ENCODE results near the gene MRPL20. TPM values are rescaled to one million over a fixed set of nuclear protein-coding genes. Genes with fewer than 3 reads are reported as not detected.
"Not testable (repeated sequence)": the region's sequence is repeated elsewhere in the genome, so short reads cannot be mapped to it uniquely, and the experiment has no call there.

MRPL20 gene
- polyA plus RNA-seq, 1 donor, result 111 TPM

DNA sequence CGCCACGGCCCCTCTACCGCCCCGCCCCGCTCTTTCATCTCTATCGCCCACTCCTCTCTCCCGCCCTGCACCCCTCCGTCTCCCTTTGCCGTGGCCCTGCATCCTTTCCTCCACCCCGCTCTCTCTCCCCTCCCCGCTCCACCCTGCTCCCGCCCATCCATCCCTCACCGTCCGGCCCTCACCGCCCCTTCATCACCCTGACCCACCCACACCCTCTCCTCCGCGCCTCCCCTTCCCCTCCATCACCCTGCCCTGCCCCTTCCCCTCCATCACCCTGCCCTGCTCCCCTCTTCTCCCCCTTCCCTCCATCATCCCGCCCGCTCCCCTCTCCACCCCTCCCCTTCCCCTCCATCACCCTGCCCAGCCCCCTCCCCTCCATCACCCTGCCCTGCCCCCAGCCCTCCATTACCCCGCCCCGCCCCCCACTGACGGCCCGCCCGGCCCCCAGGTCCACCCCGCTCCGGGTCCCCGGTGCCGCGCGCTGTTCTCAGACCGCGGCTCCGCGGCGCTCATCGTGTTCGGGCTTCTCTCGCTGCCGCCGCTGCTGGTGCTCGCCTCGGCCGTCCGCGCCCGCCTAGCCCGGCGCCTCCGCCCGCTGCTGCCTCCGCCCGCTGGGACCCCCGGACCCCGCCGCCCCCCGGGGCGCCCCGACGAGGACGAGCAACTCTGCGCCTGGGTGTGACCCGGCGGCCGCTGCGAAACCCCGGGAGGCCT is 20.2 kb upstream of the MRPL20 start:
- no peak for DNase-seq

DNA sequence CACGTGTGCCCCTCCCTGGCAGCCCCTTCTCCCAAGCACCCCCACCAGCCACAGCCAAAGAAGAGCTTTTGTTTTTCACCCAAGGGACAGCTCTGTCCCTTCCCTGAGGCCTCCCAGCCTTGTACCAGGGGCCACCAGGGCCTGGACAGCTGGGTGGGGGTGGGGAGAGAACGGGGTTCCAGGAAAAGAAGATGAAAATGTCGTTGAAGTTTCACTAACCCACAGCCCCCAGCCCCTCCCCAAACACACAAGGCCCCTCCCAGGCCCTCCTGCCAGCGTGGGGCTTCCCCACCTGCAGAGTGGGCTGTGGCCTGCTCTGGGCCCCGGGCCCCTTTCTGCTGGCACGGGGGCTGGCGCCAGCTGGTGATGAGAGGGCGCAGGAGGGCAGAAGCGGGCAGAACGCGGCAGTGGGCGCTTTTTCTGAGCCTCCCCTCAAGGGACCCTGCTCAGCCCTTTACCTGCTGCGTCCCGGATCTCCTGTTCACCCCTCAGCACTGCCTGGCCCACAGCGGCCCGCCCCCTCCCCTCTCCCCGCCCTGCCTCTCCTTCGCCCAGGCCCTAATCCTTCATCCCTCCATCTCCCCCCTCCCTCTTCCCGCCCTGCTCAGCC is 19.5 kb upstream of the MRPL20 start:
- DNase-seq, result no peak

DNA sequence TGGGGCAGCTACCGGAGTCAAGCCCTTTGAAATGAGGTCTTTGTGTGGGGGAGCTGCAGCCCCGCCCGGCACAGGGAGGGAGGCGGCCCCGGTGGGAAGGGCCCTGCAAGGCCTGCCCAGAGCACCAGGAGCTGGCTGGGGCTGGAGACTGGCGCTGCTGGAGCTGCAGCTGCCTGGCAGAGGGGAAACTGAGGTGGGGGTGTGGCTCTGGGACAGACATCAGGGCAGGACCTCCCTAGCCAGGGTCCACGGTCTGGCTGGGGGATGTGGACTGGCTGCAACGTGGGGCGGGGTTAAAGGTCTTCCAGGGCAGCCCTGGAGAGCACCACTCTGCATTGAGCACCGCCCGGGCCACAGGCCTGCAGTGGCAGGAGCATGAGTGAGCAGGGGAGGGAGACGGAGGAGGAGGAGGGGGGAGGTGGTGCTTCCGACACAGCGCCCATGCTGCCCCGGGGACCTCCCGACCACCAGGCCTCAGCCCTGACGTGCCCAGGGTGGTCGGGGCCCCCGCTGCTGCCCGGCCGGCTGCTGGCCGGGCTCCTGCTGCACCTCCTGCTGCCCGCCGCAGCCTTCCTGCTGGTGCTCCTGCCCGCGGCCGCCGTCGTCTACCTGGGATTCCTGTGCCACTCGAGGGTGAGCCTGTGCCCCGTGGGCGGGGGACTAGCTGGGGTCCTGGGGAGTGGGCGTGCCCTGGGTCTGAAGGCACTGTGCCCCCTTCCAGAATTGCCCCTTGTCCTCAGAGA is 18.8 kb upstream of the MRPL20 start:
- DNase-seq, result no peak

DNA sequence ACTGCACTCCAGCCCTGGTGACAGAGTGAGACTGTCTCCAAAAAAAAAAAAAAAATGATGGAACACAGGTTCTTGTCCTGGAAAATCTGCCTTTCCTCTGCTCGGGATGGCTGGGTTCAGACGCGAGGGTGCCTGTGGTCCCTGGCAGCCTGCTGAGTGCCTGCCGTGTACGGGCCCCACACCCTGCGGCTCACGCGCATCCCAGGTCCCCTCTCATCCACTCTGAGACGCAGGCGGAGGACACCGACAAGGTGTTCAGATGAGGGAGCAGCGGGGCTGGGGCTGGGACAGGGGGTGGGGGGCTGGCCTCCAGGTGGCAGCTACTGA is 18.3 kb upstream of the MRPL20 start:
- DNase-seq, result no peak

DNA sequence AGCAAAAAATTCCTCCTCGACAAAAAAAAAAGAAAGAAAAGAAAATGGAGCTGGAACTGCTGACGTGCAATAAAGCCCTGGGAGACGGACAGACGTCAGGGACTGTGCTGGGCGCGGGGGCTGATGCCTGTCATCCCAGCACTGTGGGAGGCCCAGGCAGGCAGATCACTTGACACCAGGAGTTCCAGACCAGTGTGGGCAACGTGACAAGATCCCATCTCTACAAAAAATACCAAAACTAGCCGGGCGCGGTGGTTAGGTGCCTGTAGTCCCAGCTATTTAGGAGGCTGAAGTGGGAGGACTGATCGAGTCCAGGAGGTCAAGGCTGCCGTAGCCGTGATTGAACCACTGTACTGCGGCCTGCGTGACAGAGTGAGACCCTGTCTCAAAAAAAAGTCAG is 17.6 kb upstream of the MRPL20 start:
- no peak for DNase-seq

DNA sequence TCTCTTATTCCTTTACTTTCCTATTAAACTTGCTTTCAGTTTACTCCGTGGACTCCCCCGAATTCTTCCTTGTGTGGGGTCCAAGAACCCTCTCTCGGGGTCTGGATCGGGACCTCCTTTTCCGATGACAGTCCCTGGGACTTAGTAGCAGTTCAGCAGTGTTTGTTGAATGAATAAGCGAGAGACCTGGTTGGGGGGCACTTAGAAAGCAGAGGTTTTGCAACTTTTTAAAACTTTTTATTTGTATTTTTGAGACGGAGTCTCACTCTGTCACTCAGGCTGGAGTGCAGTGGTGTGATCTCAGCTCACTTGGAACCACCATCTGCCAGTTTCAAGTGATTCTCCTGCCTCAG is 16.1 kb upstream of the MRPL20 start:
- no peak for DNase-seq

DNA sequence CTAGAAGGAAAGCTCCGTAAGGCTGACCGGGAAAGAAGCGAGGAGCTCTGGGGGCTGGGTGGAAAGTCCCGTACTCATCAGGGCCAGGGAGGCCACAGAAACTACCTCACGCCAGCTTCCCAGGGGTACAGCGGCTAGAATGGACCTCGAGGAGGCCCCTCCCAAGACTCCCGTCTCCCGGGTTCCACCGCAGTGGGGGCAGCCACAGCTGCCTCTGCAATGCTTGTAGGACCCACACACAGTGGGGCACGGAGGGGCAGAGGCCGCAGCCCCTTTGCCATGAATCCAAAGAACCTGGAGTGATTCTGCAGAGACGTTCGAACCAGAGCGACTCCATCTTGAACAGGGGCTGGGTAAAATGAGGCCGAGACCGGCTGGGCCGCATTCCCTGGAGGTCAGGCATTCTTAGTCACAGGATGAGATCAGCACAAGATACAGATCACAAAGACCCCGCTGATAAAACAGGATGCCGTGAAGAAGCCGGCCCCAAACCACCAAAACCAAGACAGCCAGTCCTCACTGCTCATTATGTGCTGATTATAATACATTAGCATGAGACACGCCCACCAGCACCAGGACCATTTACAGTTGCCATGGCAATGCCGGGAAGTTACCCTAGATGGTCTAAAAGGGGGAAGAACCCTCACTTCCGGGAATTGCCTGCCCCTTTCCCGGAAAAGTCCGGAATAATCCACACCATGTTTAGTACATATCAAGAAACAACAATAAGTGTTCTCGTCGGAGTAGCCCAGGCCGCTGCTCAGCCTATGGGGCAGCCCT is 15.6 kb upstream of the MRPL20 start:
- DNase-seq, result no peak

DNA sequence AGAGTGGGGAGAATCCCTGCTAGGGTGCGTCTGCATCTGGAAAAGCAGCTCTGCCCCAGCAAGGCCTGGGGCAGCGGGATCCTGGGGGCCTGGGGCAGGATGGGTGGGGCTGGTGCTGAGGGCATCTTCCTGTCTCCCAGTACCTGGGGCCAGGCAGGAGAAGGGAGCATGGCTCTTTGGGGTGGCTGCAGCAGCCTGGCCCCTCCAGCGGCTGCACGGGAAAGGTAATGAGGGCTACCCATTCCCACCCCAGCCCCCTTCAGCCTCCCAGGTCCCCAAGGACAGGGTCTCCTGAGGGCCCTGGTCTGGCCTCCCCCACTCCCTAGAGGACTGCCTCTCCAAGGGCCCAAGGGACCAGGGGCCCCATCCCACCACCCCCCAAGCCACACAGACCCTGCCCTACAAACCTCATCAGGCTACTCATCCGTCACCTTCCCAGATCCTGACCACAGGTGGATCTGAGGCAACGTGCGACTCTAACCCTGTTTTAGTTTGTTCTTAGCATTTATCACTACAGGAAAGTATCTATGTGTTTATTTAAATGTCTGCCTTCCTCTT is 14.9 kb upstream of the MRPL20 start:
- no peak for DNase-seq

DNA sequence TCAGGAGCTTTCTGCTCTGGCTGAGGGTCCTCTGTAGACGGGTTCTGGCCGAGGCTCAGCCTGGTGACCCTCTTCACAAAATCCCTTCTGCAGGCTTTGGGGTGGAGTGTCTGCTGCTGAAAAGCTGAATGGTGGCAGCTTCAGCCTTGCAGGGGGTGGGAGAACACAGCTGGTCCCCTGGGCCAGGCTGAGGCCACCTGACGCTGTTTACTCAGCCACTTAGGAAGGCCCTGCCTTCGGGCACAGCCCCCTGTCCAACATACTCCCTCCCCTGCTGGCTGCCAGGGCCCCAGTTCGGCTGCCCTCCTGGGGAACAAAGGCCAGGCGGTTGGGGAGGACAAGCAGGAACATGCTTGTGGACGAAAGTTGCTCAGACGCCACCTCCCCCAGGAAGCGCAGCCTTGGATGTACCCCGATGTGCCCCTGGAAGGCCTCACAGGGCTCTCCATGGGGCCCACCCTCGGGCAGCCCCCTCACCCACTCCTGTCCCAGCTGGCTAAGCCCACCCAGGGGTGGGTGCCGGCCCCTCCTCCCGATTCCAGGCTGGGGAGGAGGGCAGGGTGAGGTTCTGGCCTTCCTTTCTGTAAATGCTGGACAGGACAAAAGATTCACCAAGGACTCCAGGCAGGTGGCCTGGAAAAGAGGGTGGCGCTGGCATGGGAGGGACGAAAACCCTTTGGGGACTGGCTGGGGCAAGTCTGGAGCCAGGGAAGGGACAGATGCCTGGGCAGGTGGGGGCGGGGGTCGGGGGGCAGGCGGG is 14.2 kb upstream of the MRPL20 start, which contains the start of gene ANKRD65:
ANKRD65 (minus strand) TSS at position 130 of the 760 bp plus-strand sequence. CDS start 271 bp downstream, outside the sequence.
- no peak for DNase-seq

DNA sequence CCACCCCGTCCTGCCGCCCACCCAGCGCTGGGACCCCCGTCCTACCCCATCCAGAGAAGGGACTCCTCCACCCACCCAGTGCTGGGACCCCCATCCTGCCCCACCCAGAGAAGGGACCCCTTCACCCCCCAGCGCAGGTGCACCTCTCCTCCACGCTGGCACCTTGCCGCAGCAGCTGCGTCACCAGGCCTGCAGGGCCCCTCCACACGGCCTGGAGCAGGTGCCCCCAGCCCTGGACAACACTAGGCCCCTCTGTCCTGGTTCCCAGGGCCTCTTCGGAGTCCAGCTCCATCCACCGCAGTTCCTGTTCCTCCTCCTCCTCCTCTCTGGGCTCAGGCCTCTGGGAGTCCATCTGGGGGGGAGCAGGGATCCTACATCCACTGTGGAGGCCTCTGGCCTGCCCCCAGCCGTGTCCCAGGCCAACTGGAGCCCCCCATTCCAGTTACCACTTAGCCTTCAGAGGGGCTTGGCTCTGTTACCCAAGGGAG is 13.6 kb upstream of the MRPL20 start:
- no peak for DNase-seq

DNA sequence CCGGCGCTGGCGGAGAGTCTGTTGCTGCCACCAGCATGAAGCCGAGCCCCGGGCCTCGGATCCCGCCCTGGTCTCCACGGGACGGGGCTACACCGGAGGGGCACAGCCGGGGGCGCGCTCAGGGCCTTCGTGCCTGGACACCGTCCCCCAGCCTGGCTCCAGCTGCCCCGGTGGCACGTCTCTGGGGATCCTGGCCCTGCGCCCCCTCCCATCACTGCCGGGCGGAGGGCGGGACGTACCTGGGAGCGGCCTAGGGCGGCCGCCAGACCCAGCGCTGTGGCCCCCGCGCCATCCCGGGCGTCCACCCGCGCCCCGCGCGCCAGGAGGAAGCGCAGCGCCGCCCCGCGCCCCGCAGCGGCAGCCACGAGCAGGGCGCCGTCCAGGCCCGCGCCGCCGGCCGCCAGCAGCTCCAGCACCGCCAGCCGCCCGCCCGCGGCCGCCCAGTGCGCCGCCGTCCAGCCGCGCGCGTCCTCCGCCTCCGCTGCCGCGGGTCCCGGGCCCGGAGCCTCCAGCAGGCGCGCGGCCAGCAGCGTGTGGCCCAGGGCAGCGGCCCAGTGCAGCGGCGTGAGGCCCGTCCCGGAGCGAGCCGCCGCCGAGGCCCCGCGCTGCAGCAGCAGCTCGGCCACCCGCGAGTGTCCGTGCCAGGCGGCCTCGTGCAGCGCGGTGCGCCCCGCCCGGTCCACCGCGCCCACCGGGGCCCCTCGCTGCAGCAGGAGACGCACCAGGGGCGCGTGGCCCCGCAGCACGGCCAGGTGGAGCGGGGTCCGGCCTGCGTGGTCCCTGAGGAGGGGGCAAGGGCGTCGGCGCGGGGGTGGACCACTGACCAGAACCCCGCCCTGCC is 12.9 kb upstream of the MRPL20 start:
- no peak for DNase-seq

DNA sequence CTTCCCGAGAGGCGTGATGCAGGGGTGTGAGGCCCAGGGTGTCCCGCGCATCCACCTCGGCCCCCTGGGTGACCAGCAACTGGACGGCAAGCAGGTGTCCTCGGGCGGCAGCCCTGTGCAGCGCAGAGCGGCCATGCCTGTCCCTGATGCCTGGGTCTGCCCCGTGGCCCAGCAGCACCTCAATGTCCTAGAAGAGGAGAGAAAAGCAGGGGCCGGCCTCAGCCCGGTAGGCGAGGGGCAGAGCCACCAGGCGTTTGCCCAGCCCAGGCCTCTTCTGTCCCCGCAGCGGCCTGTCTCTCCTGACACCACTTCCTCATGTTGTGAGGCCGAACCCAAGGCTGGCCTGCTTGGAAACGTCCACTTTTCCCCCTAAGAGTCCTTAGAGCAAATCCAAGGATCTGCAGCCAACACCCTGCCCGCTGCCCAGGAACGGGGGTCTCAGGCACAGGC is 12.3 kb upstream of the MRPL20 start:
- DNase-seq, result no peak

DNA sequence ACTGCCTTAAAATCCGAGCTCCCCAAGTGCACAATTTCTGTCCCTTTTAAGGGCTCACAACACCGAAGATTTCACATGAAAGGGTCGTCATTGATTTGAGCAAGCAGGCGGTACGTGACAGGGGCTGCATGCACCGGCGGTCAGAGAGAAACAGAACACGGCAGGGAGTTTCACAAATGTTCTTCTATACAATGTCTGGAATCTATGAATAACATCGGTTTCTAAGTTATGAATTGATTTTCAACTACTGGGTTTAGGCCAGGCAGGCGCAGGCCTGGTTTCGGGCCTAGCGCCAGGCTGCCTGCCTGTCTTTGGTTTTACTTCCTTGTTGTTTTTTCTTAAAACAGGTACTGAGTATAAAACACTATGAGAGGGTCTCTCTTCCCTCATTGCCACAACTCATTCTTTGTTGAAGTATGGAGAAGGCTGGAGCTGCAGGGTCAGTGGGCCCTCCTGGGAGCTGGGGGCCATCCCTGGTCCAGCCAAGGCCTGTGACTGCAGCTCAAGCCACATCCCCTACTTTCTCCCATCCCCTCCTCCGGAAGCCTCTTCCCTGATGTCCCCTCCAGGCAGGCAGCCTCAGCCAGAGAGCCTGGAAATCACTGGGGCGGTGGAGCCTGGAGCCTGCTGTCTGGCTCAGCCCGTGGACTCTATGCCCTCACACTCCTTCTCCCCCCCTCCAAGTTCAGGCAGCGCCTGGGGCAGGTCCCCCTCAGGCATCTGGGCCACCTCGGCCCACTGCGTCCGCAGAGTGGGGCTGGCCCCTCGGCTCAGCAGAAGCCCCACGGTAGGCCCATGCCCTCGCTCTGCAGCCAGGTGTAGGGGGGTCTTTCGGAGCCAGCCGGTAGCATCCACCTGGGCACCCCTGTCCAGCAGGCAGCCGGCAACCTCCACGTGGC is 11.6 kb upstream of the MRPL20 start:
- DNase-seq, result no peak

DNA sequence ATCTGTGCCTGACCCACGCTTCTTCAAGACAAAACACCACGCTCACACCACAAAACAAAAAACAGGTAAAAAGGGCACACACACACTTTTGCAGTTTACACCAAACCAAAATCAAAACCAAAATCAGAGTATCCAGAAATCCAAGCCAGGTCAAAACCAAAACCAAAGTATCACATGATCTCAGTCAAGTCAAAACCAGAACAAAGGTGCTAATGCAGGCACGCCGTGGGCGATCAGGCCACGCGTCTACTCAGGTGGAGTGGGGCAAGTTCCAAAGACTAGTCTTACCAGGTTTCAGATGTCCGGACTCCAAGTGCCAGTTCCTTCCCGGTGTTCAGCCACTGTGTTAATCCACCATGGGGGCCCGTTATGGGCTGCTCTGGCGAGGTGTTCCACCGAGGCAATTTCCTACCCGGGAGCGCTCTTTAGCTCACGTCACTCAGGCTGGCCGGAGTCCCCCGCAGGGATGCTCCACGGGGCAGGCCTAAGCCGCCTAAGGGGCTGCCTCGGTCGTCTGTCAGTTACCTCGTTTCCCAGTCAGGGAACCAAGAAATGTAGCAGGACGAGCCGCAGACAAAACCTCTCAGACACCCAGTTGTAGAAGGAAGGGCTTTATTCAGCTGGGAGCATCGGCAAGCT is 10.9 kb upstream of the MRPL20 start:
- DNase-seq, result not testable (repeated sequence)

DNA sequence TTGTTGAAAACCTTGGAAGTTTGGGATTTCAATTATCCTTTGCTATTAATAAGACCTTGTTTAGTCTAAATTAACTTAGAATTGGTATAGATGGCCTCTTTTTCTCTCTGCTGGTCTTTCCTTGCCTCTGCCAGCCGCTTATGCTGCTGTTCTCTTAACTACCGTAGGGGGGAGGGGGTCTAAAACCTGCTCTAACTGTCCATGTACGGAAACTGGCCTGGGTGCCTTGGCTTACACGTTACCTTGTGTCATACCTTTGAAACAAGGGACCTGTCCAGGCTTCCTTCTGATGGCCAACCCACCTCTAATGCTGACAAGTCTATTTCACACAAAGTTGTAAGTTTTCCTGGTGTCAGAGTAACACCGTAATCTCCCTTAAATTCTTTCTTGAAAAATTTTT is 10.3 kb upstream of the MRPL20 start:
- DNase-seq, result not testable (repeated sequence)

DNA sequence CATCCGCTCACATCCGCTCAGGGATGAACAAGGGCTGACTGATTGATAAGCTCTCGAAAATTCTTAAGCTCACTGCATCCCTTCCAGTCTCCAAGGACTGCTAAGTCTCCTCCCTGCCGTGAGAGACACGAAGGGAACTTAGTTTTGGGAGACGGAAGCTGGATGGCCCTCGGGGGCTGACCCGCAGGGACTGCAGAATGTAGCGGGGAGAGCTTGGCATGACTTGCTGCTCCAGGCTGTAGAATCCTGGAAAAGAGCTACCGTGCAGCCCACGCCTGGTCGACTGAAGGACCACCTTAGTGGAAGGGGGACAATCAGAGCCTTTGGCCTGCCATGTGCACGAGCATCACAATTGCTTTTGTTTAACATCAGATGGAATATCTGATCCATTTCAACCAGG is 8.7 kb upstream of the MRPL20 start:
- no peak for DNase-seq

DNA sequence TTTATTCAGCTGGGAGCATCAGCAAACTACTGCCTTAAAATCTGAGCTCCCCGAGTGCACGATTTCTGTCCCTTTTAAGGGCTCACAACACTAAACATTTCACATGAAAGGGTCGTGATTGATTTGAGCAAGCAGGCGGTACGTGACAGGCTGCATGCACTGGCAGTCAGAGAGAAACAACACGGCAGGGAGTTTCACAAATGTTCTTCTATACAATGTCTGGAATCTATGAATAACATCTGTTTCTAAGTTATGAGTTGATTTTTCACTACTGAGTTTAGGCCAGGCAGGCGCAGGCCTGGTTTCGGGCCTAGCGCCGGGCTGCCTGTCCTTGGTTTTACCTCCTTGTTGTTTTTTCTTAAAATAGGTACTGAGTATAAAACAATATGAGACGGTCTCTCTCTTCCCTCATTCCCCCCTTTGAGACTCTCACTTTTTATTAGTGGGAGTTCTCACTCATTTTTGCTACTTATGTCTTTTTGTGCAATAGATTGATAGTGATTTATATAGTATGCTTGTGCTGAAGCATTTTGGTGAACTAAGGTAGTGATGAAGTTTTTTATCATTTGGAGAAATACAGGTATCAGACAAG is 5.3 kb upstream of the MRPL20 start:
- not testable (repeated sequence) for DNase-seq

DNA sequence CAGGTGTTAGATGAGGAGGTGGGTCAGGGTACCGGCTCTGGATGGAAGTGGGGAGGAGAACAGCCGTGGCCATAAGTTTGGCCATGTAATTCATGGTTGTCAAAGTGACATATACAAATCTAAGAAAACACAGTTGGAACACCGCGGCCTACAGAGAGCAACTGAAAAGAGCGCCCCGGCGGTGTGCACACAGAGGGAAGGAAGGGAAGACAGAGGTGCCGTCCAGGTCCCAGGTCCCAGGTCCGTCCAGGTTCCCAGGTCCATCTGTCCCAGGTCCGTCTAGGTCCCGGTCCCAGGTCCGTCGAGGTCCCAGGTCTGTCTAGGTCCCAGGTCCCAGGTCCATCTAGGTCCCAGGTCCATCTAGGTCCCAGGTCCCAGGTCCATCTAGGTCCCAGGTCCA is 4.5 kb upstream of the MRPL20 start:
- DNase-seq, result no peak
